K562 (cell line): ENCODE data around the gene SLCO3A1. TPM values are rescaled to one million over a fixed set of nuclear protein-coding genes. Genes with fewer than 3 reads are reported as not detected.

Source experiments
- ATAC-seq: fragments of 200-7000 bp; cut with Tn5 transposase; 3 replicates; pipeline ENCODE4 v1.9.1; 2020; ENCODE audit warnings: moderate library complexity
- BruUV-seq: library from RNA; stranded (reverse); fragments of 400-500 nt; replicated peaks from 2 replicates; lab custom pipeline; 2021; lab: Mats Ljungman, UMichigan
- CTCF ChIA-PET: fragments of 300-600 bp; formaldehyde crosslinking; extraction: SDS; loops from one replicate; lab custom pipeline; 2021; ENCODE audit warnings: low intra/inter-chr PET ratio; lab: Yijun Ruan, JAX
- POLR2A ChIA-PET: fragments of 300-600, 350-650 bp; sonication (Branson Sonifier 250); formaldehyde crosslinking; extraction: SDS; loops from one replicate; lab custom pipeline; 2021; ENCODE audit warnings: antibody characterized with exemption, inconsistent platforms; lab: Yijun Ruan, JAX
- DNase-seq, 4 experiments: peaks; one replicate each; pipeline versions ENCODE4 v3.0.0 to v3.0.0-alpha.2; 2011 to 2018; ENCODE audit warnings: low spot score in 3 of 4, mixed read lengths in 3 of 4; ENCODE audit errors: extremely low read depth in 1 of 4
- FAIRE-seq: peaks from 2 replicates; lab custom pipeline; 2011; peaks lifted over from hg19 to GRCh38; lab: Jason Lieb, UNC
- H2AFZ ChIP-seq: 2 replicates; pipeline ENCODE4 v1.6.0; 2011; ENCODE audit warnings: low read depth, low read length, control low read depth, inconsistent platforms
- H3K27ac ChIP-seq: fragments of 200-600 bp; 3 replicates; pipeline ENCODE4 v1.8.0; 2011; ENCODE audit warnings: low read depth, mild to moderate bottlenecking, control low read depth, inconsistent platforms, low read length, moderate library complexity, mixed read lengths; ENCODE audit errors: extremely low read depth
- H3K27me3 ChIP-seq, 2 experiments: fragments of 300-600 bp in 1 of 2; 2 replicates in 1 of 2; 3 replicates in 1 of 2; pipeline versions ENCODE4 v1.6.0 to v1.8.0; 2011; ENCODE audit warnings: inconsistent platforms in 2 of 2, low read length in 2 of 2, mild to moderate bottlenecking in 1 of 2, mixed read lengths in 1 of 2, moderate library complexity in 1 of 2; ENCODE audit not compliant: control insufficient read depth in 2 of 2, insufficient read depth in 2 of 2
- H3K36me3 ChIP-seq: fragments of 300-600 bp; 3 replicates; pipeline ENCODE4 v1.8.0; 2011; ENCODE audit warnings: mild to moderate bottlenecking, low read length, inconsistent platforms; ENCODE audit not compliant: control insufficient read depth, insufficient read depth
- H3K4me1 ChIP-seq, 2 experiments: fragments of 200-600 bp in 1 of 2; replicated peaks in 1 of 2; 2 replicates in 1 of 2; 3 replicates in 1 of 2; pipeline versions ENCODE4 v1.5.1 to v1.8.0; 2011; ENCODE audit warnings: inconsistent platforms in 2 of 2, low read length in 2 of 2, mild to moderate bottlenecking in 1 of 2, mixed read lengths in 1 of 2, moderate library complexity in 1 of 2; ENCODE audit not compliant: control insufficient read depth in 2 of 2, insufficient read depth in 2 of 2
- H3K4me2 ChIP-seq: 2 replicates; pipeline ENCODE4 v1.6.1; 2011; ENCODE audit warnings: low read length, control low read depth, inconsistent platforms, mixed read lengths; ENCODE audit not compliant: insufficient read depth
- H3K4me3 ChIP-seq: fragments of 200-600 bp; sonication (generic), shearing (Covaris generic); 2 replicates; pipeline ENCODE4 v1.5.1; 2016; ENCODE audit warnings: control low read depth, inconsistent platforms
- H3K79me2 ChIP-seq: fragments of 200-600 bp; 3 replicates; pipeline ENCODE4 v1.8.0; 2011; ENCODE audit warnings: low read length, inconsistent platforms; ENCODE audit not compliant: control insufficient read depth, insufficient read depth
- H3K9ac ChIP-seq, 2 experiments: 2 replicates each; pipeline versions ENCODE4 v1.6.0 to v1.6.1; 2011; ENCODE audit warnings: low read depth in 2 of 2, low read length in 2 of 2, control low read depth in 1 of 2, inconsistent platforms in 1 of 2, mild to moderate bottlenecking in 1 of 2, mixed read lengths in 1 of 2; ENCODE audit not compliant: insufficient read depth in 1 of 2
- H3K9me1 ChIP-seq: one replicate; pipeline ENCODE4 v1.6.0; 2011; ENCODE audit warnings: inconsistent platforms, mild to moderate bottlenecking, low read length, moderate library complexity; ENCODE audit not compliant: control insufficient read depth, insufficient read depth
- H3K9me3 ChIP-seq: replicated peaks from 2 replicates; pipeline ENCODE4 v1.5.1; 2011; ENCODE audit warnings: low read depth, low read length, inconsistent platforms; ENCODE audit not compliant: control insufficient read depth, insufficient read depth
- H4K20me1 ChIP-seq: replicated peaks from 2 replicates; pipeline ENCODE4 v1.6.1; 2011; ENCODE audit warnings: low read length, inconsistent platforms, mixed read lengths; ENCODE audit not compliant: control insufficient read depth, insufficient read depth
- BRD4 ChIP-seq: fragments of 200-600 bp; sonication (generic); IDR thresholded peaks from 2 replicates; pipeline ENCODE4 v1.6.1; 2017; ENCODE audit warnings: inconsistent platforms
- ETS1 ChIP-seq: conservative IDR thresholded peaks from 2 replicates; pipeline ENCODE4 v1.6.1; 2011; ENCODE audit warnings: low read depth, mild to moderate bottlenecking, low read length; ENCODE audit not compliant: control insufficient read depth
- HDGF ChIP-seq: fragments of 450-650 bp; IDR thresholded peaks from 2 replicates; pipeline ENCODE4 v1.6.1; 2016
- POLR3G ChIP-seq: IDR thresholded peaks from 2 replicates; pipeline ENCODE4 v1.6.1; 2011; ENCODE audit not compliant: insufficient read length, insufficient replicate concordance; ENCODE audit errors: extremely low read depth
- RBM34 ChIP-seq: fragments of 200-400 bp; formaldehyde crosslinking; IDR thresholded peaks from 2 replicates; pipeline ENCODE4 v1.6.1; 2018; ENCODE audit warnings: low read length, borderline replicate concordance; ENCODE audit not compliant: insufficient read depth
- REST ChIP-seq, 2 experiments: fragments of 450-650 bp; formaldehyde crosslinking in 1 of 2; IDR thresholded peaks; 2 replicates each; pipeline versions ENCODE4 v1.4.0 to v1.6.1; 2014 to 2020; ENCODE audit warnings: mild to moderate bottlenecking in 2 of 2, borderline replicate concordance in 1 of 2, low read depth in 1 of 2
- SETDB1 ChIP-seq: IDR thresholded peaks from one replicate; pipeline ENCODE4 v1.6.1; 2012; ENCODE audit warnings: low read length, control low read depth, inconsistent platforms
- SLC30A9 ChIP-seq: fragments of 250-450 bp; sonication (Bioruptor Pico); IDR thresholded peaks from 2 replicates; pipeline ENCODE4 v1.8.0; 2022; ENCODE audit warnings: mild to moderate bottlenecking, moderate library complexity
- TCF7 ChIP-seq: sonication (generic); IDR thresholded peaks from 2 replicates; pipeline ENCODE4 v1.6.1; 2016; ENCODE audit warnings: antibody characterized with exemption, borderline replicate concordance
- ZNF133 ChIP-seq: fragments of 250-450 bp; sonication (Bioruptor Pico); IDR thresholded peaks from 2 replicates; pipeline ENCODE4 v1.4.0; 2020; ENCODE audit warnings: mild to moderate bottlenecking
- WGBS: fragments of 100-300 bp; shearing (Covaris generic); methylation state at CpG from one replicate; pipeline ENCODE4 v1.1.6; 2016; ENCODE audit warnings: low coverage, mixed read lengths; ENCODE audit not compliant: insufficient coverage; ENCODE audit errors: missing lambda C conversion rate; 5-methylcytosine and 5-hydroxymethylcytosine counted together
- in situ Hi-C: fragments of 300-500 bp; cut with MboI; formaldehyde crosslinking; loops from 4 replicates; pipeline ENCODE4 v1.15.0; 2018; ENCODE audit warnings: inconsistent platforms, mixed read lengths
- intact Hi-C: fragments of 100-400 bp; cut with micrococcal nuclease; formaldehyde crosslinking; loops from 2 replicates; pipeline ENCODE4 v1.14.2; 2022
- polyA plus RNA-seq, 8 experiments: library from polyadenylated mRNA; depleted of rRNA in 4 of 8; stranded (reverse) in 5 of 8; unstranded in 3 of 8; fragments of >200 nt; fragmentation: Nextera tagmentation in 2 of 8; fragmentation: Illumina TruSeq in 1 of 8; extraction: Ambion mirVana in 2 of 8; extraction: Trizol in 1 of 8; gene quantifications; 2 replicates each; pipeline versions ENCODE4 v1.2.1 to v1.2.3, GENCODE V29; 2011 to 2014; ENCODE audit warnings: inconsistent platforms in 1 of 8, missing spikeins in 1 of 8
- total RNA-seq, 7 experiments: library from RNA; depleted of rRNA in 6 of 7; stranded (reverse); fragments of >200 nt in 6 of 7; fragmentation: Illumina TruSeq in 2 of 7; extraction: Trizol in 2 of 7; gene quantifications; 2 replicates each; pipeline versions ENCODE4 v1.2.1 to v1.2.3, GENCODE V29; 2011 to 2021; ENCODE audit warnings: low replicate concordance in 1 of 7

The SLCO3A1 gene
- total and polyA plus RNA-seq, 9 of the 15 experiments (the other 6 are each of a cell fraction or from before 2014, with no cell fraction given), result 0.01 to 0.84 (median 0.06) TPM; not detected in 3

GRCh38 chr15:91953432-91953831, 99.9 kb downstream of the SLCO3A1 start:
- BruUV-seq, result no TSS peak
- no peak overlapping the region for H3K27ac ChIP-seq

More at GRCh38 chr15:91953432-91953831, 99.9 kb downstream of the SLCO3A1 start:
- Histone ChIP-seq H3K9me3 (no peaks in the 10 kb centered on the region), H3K4me2 (no peak overlapping the region), H3K27me3 (peaks cover 2 to 9% of the 10 kb centered on the region in 2 experiments; a peak in 2 of 5 replicates), H4K20me1 (no peaks in the 10 kb centered on the region), H3K79me2 (no peaks in the 10 kb centered on the region), H3K9ac (no peak overlapping the region), H3K4me3 (no peak overlapping the region), H2AFZ (no peak overlapping the region), H3K4me1 (no peaks in the 10 kb centered on the region), H3K36me3 (no peaks in the 10 kb centered on the region), H3K9me1 (no peaks in the 10 kb centered on the region)
- FAIRE-seq, result no peak
- no peak for DNase-seq
- ATAC-seq, result no peak
- 5% methylated on average over 7 of the region's 7 CpGs for WGBS
- no peak for TF ChIP-seq SETDB1
- no peak for TF ChIP-seq SLC30A9 (CRISPR knock-in tag)
- TF ChIP-seq RBM34, result no peak
- no peak for TF ChIP-seq HDGF
- no peak for TF ChIP-seq BRD4
- TF ChIP-seq REST (IDR thresholded peaks at IDR 0.05; ENCODE audit: borderline replicate concordance), result no peak
- TF ChIP-seq REST (CRISPR knock-in tag; IDR thresholded peaks at IDR 0.05; ENCODE audit: low read depth), result no peak
- TF ChIP-seq ZNF133 (CRISPR knock-in tag), result no peak
- TF ChIP-seq TCF7, result no peak
- TF ChIP-seq ETS1, result no peak
- no peak for TF ChIP-seq POLR3G
- ChIA-PET POLR2A (no interaction called here), CTCF (no interaction called here)
- intact Hi-C loops (no loop called here), in situ Hi-C loops (no loop called here)
